Gastrocnemius medialis (tissue), 4 donors: ENCODE data around the gene STMN1. TPM values are rescaled to one million over a fixed set of nuclear protein-coding genes. Genes with fewer than 3 reads are reported as not detected.

ENCODE experiments used
- ATAC-seq, 2 donors: fragments of 150-250 bp; one replicate each; pipeline ENCODE4 v1.9.1; 2016
- DNase-seq, 2 donors: peaks; one replicate each; pipeline ENCODE4 v3.0.0-alpha.2; 2019
- H3K27ac ChIP-seq, 4 donors: fragments of 200-600 bp; sonication (generic); 1 replicate in 1 of 4; 2 replicates in 3 of 4; pipeline ENCODE4 v1.5.1; 2016 to 2018; ENCODE audit warnings: mild to moderate bottlenecking in 2 of 4, moderate library complexity in 1 of 4
- H3K27me3 ChIP-seq, 3 donors: fragments of 200-600 bp; sonication (generic) in 2 of 3; 1 replicate in 1 of 3; 2 replicates in 2 of 3; pipeline versions ENCODE4 v1.5.1 to v1.6.0; 2016 to 2019; ENCODE audit warnings: mild to moderate bottlenecking in 1 of 3, moderate library complexity in 1 of 3
- H3K36me3 ChIP-seq, 2 donors: fragments of 200-600 bp; sonication (generic) in 1 of 2; one replicate each; pipeline ENCODE4 v1.5.1; 2017 to 2018
- H3K4me1 ChIP-seq, 2 donors: fragments of 200-600 bp; sonication (generic) in 1 of 2; one replicate each; pipeline ENCODE4 v1.5.1; 2016 to 2017; ENCODE audit warnings: mild to moderate bottlenecking in 2 of 2
- H3K4me3 ChIP-seq, 4 donors: fragments of 200-600 bp; sonication (generic) in 3 of 4; 1 replicate in 1 of 4; 2 replicates in 3 of 4; pipeline ENCODE4 v1.5.1; 2016 to 2019; ENCODE audit warnings: mild to moderate bottlenecking in 2 of 4
- H3K9me3 ChIP-seq, 3 donors: fragments of 200-600 bp; sonication (generic) in 2 of 3; 1 replicate in 1 of 3; 2 replicates in 2 of 3; pipeline ENCODE4 v1.5.1; 2016 to 2019
- POLR2A ChIP-seq, 2 donors: fragments of 450-650 bp; IDR thresholded peaks; one replicate each; pipeline ENCODE4 v1.6.1; 2017; ENCODE audit warnings: antibody characterized with exemption in 2 of 2, mild to moderate bottlenecking in 2 of 2, moderate library complexity in 2 of 2
- in situ Hi-C, 4 donors: fragments of 200-750 bp; cut with MboI; loops; one replicate each; pipeline versions ENCODE4 v1.15.0 to v1.8.0; 2017; ENCODE audit warnings: low sequenced_read_pairs in 4 of 4
- intact Hi-C: fragments of 100-400 bp; cut with DNase I; formaldehyde crosslinking; loops from one replicate; pipeline ENCODE4 v1.15.1; 2023; ENCODE audit warnings: low total_unique reads
- total RNA-seq, 4 donors: library from RNA; depleted of rRNA; stranded (reverse); fragments of >200 nt; gene quantifications; one replicate each; pipeline versions ENCODE4 v1.1.0 to v1.2.3, GENCODE V29; 2016
- TF ChIP-seq, protein P1 (sequence below), 5 experiments: fragments of 450-650 bp in 3 of 5; fragments of 200-600 bp in 2 of 5; sonication (generic) in 2 of 5; IDR thresholded peaks in 4 of 5; conservative IDR thresholded peaks in 1 of 5; 1 replicate in 4 of 5; 2 replicates in 1 of 5; pipeline ENCODE4 v1.5.1; 2016 to 2019; ENCODE audit warnings: antibody characterized with exemption in 5 of 5, mild to moderate bottlenecking in 3 of 5, moderate library complexity in 3 of 5

STMN1 gene
- total RNA-seq, 4 donors from 2014 or later, result 4.7 to 20.7 (median 13.7) TPM

DNA sequence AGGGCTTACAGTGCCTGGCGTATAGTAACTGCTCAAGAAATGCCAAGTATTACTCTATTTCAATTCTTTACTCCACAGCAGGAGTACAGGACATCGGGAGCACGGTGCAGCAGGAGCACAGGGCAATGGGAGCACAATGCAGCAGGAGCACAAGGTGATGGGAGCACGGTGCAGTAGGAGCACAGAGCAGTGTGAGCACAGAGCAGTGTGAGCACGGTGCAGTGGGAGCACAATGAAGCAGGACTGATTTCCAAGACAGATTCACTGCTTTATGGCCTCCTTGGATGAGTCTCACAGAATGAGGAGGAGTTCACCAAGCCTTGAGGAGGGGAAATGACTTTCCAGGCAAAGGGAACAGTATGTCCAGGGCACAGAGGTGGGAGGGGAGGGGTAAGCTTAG lies 25.7 kb downstream of the STMN1 start:
- intact Hi-C loops, result no loop called here
- no peaks in the 10 kb centered on the region for H3K9me3 ChIP-seq
- no peak overlapping the region for H3K27ac ChIP-seq
- ATAC-seq (no peak), DNase-seq (no peak)
- no peaks in the 10 kb centered on the region for H3K4me1 ChIP-seq
- no peak for TF ChIP-seq POLR2A (IDR thresholded peaks at IDR 0.05)
- TF ChIP-seq, protein P1, sequence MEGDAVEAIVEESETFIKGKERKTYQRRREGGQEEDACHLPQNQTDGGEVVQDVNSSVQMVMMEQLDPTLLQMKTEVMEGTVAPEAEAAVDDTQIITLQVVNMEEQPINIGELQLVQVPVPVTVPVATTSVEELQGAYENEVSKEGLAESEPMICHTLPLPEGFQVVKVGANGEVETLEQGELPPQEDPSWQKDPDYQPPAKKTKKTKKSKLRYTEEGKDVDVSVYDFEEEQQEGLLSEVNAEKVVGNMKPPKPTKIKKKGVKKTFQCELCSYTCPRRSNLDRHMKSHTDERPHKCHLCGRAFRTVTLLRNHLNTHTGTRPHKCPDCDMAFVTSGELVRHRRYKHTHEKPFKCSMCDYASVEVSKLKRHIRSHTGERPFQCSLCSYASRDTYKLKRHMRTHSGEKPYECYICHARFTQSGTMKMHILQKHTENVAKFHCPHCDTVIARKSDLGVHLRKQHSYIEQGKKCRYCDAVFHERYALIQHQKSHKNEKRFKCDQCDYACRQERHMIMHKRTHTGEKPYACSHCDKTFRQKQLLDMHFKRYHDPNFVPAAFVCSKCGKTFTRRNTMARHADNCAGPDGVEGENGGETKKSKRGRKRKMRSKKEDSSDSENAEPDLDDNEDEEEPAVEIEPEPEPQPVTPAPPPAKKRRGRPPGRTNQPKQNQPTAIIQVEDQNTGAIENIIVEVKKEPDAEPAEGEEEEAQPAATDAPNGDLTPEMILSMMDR (IDR thresholded peaks at IDR 0.05 in 4 of 5, conservative IDR thresholded peaks at IDR 0.05 in 1 of 5), result no peak
- H3K36me3 ChIP-seq, result no peaks in the 10 kb centered on the region
- in situ Hi-C loops, result loop anchor here in 2 of 4 donors (25.0 kb wide), 2 partner anchors 257 to 282 kb away; partner anchors contain the start of genes C1orf232 (in 1 of the 2), FAM110D (in 1 of the 2), ZNF593 (in 1 of the 2) and ZNF593OS (in 1 of the 2)
- no peak overlapping the region for H3K4me3 ChIP-seq
- no peaks in the 10 kb centered on the region for H3K27me3 ChIP-seq

DNA sequence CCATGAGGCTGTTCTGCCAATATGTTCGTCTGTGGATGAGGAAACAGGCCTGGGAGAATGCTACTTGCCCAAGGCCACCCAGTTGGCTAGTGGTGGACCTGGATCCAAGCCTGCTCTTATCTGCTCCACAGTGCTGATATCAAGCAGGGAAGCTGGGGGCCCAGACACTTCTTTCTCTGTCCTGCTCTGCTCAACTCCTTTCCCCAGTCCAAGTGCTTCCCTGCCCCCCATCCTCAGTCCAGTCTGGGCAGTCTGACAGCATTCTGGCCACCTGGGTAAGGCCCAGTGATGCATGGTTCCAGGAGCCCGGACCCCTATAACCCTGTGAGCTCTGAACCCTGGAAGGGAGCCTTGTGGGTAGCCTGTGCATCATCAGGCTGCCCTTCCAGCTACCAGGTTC lies 26.5 kb downstream of the STMN1 start:
- ATAC-seq (no peak), DNase-seq (no peak)
- in situ Hi-C loops, result loop anchor here in 2 of 4 donors (25.0 kb wide), 2 partner anchors 258 to 283 kb away; partner anchors contain the start of genes C1orf232 (in 1 of the 2), FAM110D (in 1 of the 2), ZNF593 (in 1 of the 2) and ZNF593OS (in 1 of the 2)
- TF ChIP-seq, protein P1 (IDR thresholded peaks at IDR 0.05 in 4 of 5, conservative IDR thresholded peaks at IDR 0.05 in 1 of 5), result no peak
- TF ChIP-seq POLR2A (IDR thresholded peaks at IDR 0.05), result no peak
- H3K27me3 ChIP-seq, result no peaks in the 10 kb centered on the region
- no peak overlapping the region for H3K4me3 ChIP-seq
- H3K9me3 ChIP-seq, result no peaks in the 10 kb centered on the region
- intact Hi-C loops, result no loop called here
- no peak overlapping the region for H3K27ac ChIP-seq
- no peaks in the 10 kb centered on the region for H3K36me3 ChIP-seq
- H3K4me1 ChIP-seq, result peaks cover 2 to 6% of the 10 kb centered on the region in 2 donors

DNA sequence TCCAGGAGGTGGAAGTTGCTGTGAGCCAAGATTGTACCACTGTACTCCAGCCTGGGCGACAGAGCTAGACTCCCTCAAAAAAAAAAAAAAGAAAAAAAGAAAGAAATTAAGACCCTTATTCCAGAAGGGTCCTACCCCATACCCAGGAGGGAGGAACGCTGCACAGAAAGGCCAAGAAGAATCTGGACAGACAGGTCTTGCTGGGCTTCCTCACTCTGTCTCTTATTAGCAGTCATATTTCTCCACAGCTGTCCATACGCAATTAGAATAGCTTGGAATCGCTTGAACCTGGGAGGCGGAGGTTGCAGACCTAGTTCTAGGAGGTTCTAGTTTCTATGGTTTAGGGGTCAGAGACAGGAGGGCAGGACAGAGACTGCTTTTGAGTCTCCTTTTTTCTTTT lies 27.5 kb downstream of the STMN1 start:
- Histone ChIP-seq H3K9me3 (no peaks in the 10 kb centered on the region), H3K36me3 (no peaks in the 10 kb centered on the region), H3K4me1 (peaks cover 4 to 6% of the 10 kb centered on the region in 2 donors), H3K27me3 (no peaks in the 10 kb centered on the region), H3K27ac (no peak overlapping the region), H3K4me3 (no peak overlapping the region)
- ATAC-seq (no peak), DNase-seq (no peak)
- TF ChIP-seq, protein P1 (IDR thresholded peaks at IDR 0.05 in 4 of 5, conservative IDR thresholded peaks at IDR 0.05 in 1 of 5), result no peak
- TF ChIP-seq POLR2A (IDR thresholded peaks at IDR 0.05), result no peak
- intact Hi-C loops, result no loop called here
- in situ Hi-C loops, result loop anchor here in 2 of 4 donors (25.0 kb wide), 2 partner anchors 259 to 284 kb away; partner anchors contain the start of genes C1orf232 (in 1 of the 2), FAM110D (in 1 of the 2), ZNF593 (in 1 of the 2) and ZNF593OS (in 1 of the 2)

DNA sequence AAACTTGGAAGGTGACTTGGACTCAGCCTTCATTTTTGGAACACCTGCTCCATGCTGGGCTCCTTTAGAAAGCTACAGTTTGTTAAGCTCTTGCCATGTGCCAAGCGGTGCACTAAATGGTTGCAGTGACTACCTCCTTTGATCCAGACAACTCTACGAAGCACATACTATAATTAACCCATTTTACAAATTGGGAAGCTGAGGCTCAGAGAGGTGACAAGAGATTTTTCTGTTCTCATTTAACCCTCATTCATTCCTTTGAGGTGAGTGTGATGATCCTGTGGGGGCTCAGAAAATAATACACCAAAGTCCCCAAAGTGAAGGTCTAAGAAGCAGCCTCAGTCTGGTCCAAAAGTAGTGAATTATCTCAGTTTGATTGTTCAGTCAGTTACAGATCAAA lies 29.1 kb downstream of the STMN1 start:
- Histone ChIP-seq H3K27me3 (no peaks in the 10 kb centered on the region), H3K4me1 (peaks cover 4 to 6% of the 10 kb centered on the region in 2 donors), H3K36me3 (no peaks in the 10 kb centered on the region), H3K9me3 (no peaks in the 10 kb centered on the region), H3K27ac (no peak overlapping the region), H3K4me3 (no peak overlapping the region)
- TF ChIP-seq, protein P1 (IDR thresholded peaks at IDR 0.05 in 4 of 5, conservative IDR thresholded peaks at IDR 0.05 in 1 of 5), result no peak
- TF ChIP-seq POLR2A (IDR thresholded peaks at IDR 0.05), result no peak
- DNase-seq (no peak), ATAC-seq (no peak)
- intact Hi-C loops, result no loop called here
- in situ Hi-C loops, result loop anchor here in 2 of 4 donors (25.0 kb wide), 2 partner anchors 260 to 285 kb away; partner anchors contain the start of genes C1orf232 (in 1 of the 2), FAM110D (in 1 of the 2), ZNF593 (in 1 of the 2) and ZNF593OS (in 1 of the 2)
